Neural progenitor cell (in vitro differentiated cells): ENCODE measurements around the gene PPP2R2D.

ENCODE experiments used
- EZH2 ChIP-seq: fragments of 200-600 bp; sonication (generic); IDR thresholded peaks from 2 replicates; pipeline ENCODE4 v1.6.1; 2017; ENCODE audit warnings: antibody characterized with exemption, mild to moderate bottlenecking, moderate library complexity
- TF ChIP-seq, protein P1 (sequence below): fragments of 200-600 bp; sonication (generic); IDR thresholded peaks from 2 replicates; pipeline ENCODE4 v1.5.1; 2017; ENCODE audit warnings: antibody characterized with exemption, mild to moderate bottlenecking

DNA sequence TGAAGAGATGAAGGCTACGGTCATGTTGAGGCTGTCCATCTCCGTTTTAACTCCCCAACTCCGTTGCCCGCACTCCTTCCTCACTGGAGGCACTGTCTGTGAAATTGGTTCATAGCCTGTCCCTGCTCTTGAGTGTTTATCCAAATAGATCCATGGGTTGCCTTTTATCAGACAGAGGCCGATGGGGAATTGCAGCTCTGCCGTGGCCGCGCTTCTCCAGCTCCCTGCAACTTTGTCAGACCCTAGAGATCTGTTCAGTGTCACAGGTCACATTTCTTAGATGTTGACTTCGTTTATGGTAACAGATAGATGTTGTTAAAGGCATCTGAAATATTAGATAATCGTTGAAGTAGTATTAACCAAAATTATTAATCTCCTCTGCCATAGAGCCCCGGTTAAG lies 14.7 kb downstream of the PPP2R2D start:
- TF ChIP-seq, protein P1, sequence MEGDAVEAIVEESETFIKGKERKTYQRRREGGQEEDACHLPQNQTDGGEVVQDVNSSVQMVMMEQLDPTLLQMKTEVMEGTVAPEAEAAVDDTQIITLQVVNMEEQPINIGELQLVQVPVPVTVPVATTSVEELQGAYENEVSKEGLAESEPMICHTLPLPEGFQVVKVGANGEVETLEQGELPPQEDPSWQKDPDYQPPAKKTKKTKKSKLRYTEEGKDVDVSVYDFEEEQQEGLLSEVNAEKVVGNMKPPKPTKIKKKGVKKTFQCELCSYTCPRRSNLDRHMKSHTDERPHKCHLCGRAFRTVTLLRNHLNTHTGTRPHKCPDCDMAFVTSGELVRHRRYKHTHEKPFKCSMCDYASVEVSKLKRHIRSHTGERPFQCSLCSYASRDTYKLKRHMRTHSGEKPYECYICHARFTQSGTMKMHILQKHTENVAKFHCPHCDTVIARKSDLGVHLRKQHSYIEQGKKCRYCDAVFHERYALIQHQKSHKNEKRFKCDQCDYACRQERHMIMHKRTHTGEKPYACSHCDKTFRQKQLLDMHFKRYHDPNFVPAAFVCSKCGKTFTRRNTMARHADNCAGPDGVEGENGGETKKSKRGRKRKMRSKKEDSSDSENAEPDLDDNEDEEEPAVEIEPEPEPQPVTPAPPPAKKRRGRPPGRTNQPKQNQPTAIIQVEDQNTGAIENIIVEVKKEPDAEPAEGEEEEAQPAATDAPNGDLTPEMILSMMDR, result no peak
- TF ChIP-seq EZH2, result no peak
